Measurements from ENCODE around the gene GSE1. TPM values are rescaled to one million over a fixed set of nuclear protein-coding genes. Genes with fewer than 3 reads are reported as not detected.

GSE1 gene
- total and polyA plus RNA-seq, 9 of the 15 experiments (the other 6 are each of a cell fraction or from before 2014, with no cell fraction given): 12.2 to 244 (median 57.9) TPM

GRCh38 chr16:85612801-85613603, at the start of gene GSE1 (continued):
- TF ChIP-seq HDAC2 (IDR thresholded peaks at IDR 0.05) (peak; percentile 39; the same call in 1 of the 2 replicates), RAD21 (CRISPR knock-in tag; conservative IDR thresholded peaks at IDR 0.05 in 1 of 2, IDR thresholded peaks at IDR 0.05 in 1 of 2) (peak in 1 of 2 experiments; percentile 10; a peak in 1 of 4 replicates), NFE2 (IDR thresholded peaks at IDR 0.05; ENCODE audit: low read depth) (0 out of 2 replicates have a peak, but pooled peaks have one; percentile 1), ZBED1 (IDR thresholded peaks at IDR 0.05) (peak; percentile 71; the same call in 1 of the 2 replicates), ZNF551 (CRISPR knock-in tag; IDR thresholded peaks at IDR 0.05) (no peak), ATF1 (CRISPR knock-in tag; IDR thresholded peaks at IDR 0.05) (no peak), ATF1 (tag; IDR thresholded peaks at IDR 0.05) (peak; percentile 81), PML (IDR thresholded peaks at IDR 0.05; ENCODE audit: low read length) (peak; percentile 79), POLR2G (IDR thresholded peaks at IDR 0.05; ENCODE audit: low read depth, low read length) (peak; percentile 87), MCM5 (IDR thresholded peaks at IDR 0.05; ENCODE audit: low read depth) (no peak), MCM3 (IDR thresholded peaks at IDR 0.05) (no peak), FOXM1 (IDR thresholded peaks at IDR 0.05; ENCODE audit: low read depth) (peak; percentile 56; the same call in 1 of the 2 replicates), FOXM1 (CRISPR knock-in tag; IDR thresholded peaks at IDR 0.05; ENCODE audit: low read depth) (no peak), MED1 (CRISPR knock-in tag; IDR thresholded peaks at IDR 0.05; ENCODE audit: borderline replicate concordance) (no peak), ZNF124 (CRISPR knock-in tag; IDR thresholded peaks at IDR 0.05) (no peak), ZFPM2 (CRISPR knock-in tag; IDR thresholded peaks at IDR 0.05) (no peak), DDX20 (tag; IDR thresholded peaks at IDR 0.05; ENCODE audit: low read depth) (no peak), NFRKB (IDR thresholded peaks at IDR 0.05; ENCODE audit: low read depth) (no peak), MCM7 (IDR thresholded peaks at IDR 0.05) (no peak), ZNF217 (CRISPR knock-in tag; IDR thresholded peaks at IDR 0.05) (no peak), FOXJ2 (tag; IDR thresholded peaks at IDR 0.05) (no peak), THRAP3 (IDR thresholded peaks at IDR 0.05; ENCODE audit: borderline replicate concordance) (no peak), SAP30 (IDR thresholded peaks at IDR 0.05; ENCODE audit: borderline replicate concordance, insufficient read depth, low read depth, low read length, poor library complexity, severe bottlenecking) (peak; percentile 44)
- TF ChIP-seq, protein P1, sequence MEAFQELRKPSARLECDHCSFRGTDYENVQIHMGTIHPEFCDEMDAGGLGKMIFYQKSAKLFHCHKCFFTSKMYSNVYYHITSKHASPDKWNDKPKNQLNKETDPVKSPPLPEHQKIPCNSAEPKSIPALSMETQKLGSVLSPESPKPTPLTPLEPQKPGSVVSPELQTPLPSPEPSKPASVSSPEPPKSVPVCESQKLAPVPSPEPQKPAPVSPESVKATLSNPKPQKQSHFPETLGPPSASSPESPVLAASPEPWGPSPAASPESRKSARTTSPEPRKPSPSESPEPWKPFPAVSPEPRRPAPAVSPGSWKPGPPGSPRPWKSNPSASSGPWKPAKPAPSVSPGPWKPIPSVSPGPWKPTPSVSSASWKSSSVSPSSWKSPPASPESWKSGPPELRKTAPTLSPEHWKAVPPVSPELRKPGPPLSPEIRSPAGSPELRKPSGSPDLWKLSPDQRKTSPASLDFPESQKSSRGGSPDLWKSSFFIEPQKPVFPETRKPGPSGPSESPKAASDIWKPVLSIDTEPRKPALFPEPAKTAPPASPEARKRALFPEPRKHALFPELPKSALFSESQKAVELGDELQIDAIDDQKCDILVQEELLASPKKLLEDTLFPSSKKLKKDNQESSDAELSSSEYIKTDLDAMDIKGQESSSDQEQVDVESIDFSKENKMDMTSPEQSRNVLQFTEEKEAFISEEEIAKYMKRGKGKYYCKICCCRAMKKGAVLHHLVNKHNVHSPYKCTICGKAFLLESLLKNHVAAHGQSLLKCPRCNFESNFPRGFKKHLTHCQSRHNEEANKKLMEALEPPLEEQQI (IDR thresholded peaks at IDR 0.05): no peak
- TF ChIP-seq, protein P2, sequence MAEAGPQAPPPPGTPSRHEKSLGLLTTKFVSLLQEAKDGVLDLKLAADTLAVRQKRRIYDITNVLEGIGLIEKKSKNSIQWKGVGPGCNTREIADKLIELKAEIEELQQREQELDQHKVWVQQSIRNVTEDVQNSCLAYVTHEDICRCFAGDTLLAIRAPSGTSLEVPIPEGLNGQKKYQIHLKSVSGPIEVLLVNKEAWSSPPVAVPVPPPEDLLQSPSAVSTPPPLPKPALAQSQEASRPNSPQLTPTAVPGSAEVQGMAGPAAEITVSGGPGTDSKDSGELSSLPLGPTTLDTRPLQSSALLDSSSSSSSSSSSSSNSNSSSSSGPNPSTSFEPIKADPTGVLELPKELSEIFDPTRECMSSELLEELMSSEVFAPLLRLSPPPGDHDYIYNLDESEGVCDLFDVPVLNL (CRISPR knock-in tag; IDR thresholded peaks at IDR 0.05; ENCODE audit: low read depth): 0 out of 2 replicates have a peak, but pooled peaks have one; percentile 6
